Naive B cell (primary cell): ENCODE data around the gene DGKQ. TPM values are rescaled to one million over a fixed set of nuclear protein-coding genes. Genes with fewer than 3 reads are reported as not detected.
"Not testable (repeated sequence)": the region's sequence is repeated elsewhere in the genome, so short reads cannot be mapped to it uniquely, and the experiment has no call there.

ENCODE experiments used
- ATAC-seq, 2 donors: fragments of 150-1000 bp; cut with Tn5 transposase; 2 replicates each; pipeline ENCODE4 v1.10.0; 2021; ENCODE audit warnings: low read depth in 2 of 2, mild to moderate bottlenecking in 2 of 2, moderate library complexity in 2 of 2
- DNase-seq: peaks from one replicate; pipeline ENCODE4 v3.0.0; 2022
- H3K27ac Mint-ChIP-seq, 6 donors: one replicate each; pipeline ENCODE4 v1.8.0; 2020 to 2022; ENCODE audit warnings: mild to moderate bottlenecking in 6 of 6, mixed read lengths in 6 of 6, moderate library complexity in 5 of 6, inconsistent platforms in 2 of 6
- H3K27me3 Mint-ChIP-seq, 3 donors: one replicate each; pipeline ENCODE4 v1.8.0; 2021 to 2022; ENCODE audit warnings: mixed read lengths in 3 of 3, mild to moderate bottlenecking in 1 of 3
- H3K36me3 Mint-ChIP-seq, 2 donors: one replicate each; pipeline ENCODE4 v1.8.0; 2020 to 2022; ENCODE audit warnings: mixed read lengths in 2 of 2, inconsistent platforms in 1 of 2, mild to moderate bottlenecking in 1 of 2
- H3K4me1 Mint-ChIP-seq, 3 donors: one replicate each; pipeline ENCODE4 v1.8.0; 2020 to 2022; ENCODE audit warnings: mixed read lengths in 3 of 3, inconsistent platforms in 1 of 3, mild to moderate bottlenecking in 1 of 3, moderate library complexity in 1 of 3
- H3K4me3 Mint-ChIP-seq, 8 donors: one replicate each; pipeline ENCODE4 v1.8.0; 2020 to 2022; ENCODE audit warnings: mild to moderate bottlenecking in 8 of 8, mixed read lengths in 8 of 8, moderate library complexity in 8 of 8, inconsistent platforms in 2 of 8
- H3K9me3 Mint-ChIP-seq, 7 donors: one replicate each; pipeline ENCODE4 v1.8.0; 2020 to 2022; ENCODE audit warnings: mixed read lengths in 7 of 7, mild to moderate bottlenecking in 5 of 7, inconsistent platforms in 2 of 7, moderate library complexity in 1 of 7
- polyA plus RNA-seq, 6 donors: library from polyadenylated mRNA; unstranded; fragments of 300-500 nt; fragmentation: Illumina TruSeq; gene quantifications; one replicate each; pipeline ENCODE4 v1.2.3, GENCODE V29; 2021; ENCODE audit warnings: low read depth in 6 of 6

The DGKQ gene
- polyA plus RNA-seq, 6 donors from 2014 or later, result 1.6 to 11.9 (median 4.1) TPM

DNA sequence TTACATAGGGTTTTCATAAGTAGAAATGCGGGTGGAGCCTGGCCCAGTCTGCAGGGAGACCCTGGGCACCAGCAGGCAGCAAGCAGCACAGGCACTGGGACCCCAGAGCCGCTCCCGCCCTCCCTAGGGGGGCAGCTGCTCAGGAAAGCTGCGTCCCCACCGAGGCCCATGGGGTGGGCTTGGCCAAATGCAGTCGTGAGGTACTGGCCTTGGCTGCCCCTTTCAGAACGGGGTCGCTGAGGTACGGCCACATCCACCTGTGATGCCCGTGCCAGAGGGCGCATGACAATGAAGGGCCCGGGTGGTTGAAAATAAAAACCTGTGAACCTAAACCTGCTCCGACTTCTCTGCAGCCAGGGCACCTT, 24.5 kb downstream of the DGKQ start:
- ATAC-seq, result no peak
- H3K27me3 Mint-ChIP-seq, result no peaks in the 10 kb centered on the region
- peaks cover 23 to 43% (median 26%) of the 10 kb centered on the region in 3 donors for H3K4me1 Mint-ChIP-seq
- H3K27ac Mint-ChIP-seq, result no peak overlapping the region
- no peaks in the 10 kb centered on the region for H3K9me3 Mint-ChIP-seq
- no peak for DNase-seq
- peaks cover 0 to 12% of the 10 kb centered on the region in 2 donors for H3K36me3 Mint-ChIP-seq
- H3K4me3 Mint-ChIP-seq, result no peak overlapping the region

DNA sequence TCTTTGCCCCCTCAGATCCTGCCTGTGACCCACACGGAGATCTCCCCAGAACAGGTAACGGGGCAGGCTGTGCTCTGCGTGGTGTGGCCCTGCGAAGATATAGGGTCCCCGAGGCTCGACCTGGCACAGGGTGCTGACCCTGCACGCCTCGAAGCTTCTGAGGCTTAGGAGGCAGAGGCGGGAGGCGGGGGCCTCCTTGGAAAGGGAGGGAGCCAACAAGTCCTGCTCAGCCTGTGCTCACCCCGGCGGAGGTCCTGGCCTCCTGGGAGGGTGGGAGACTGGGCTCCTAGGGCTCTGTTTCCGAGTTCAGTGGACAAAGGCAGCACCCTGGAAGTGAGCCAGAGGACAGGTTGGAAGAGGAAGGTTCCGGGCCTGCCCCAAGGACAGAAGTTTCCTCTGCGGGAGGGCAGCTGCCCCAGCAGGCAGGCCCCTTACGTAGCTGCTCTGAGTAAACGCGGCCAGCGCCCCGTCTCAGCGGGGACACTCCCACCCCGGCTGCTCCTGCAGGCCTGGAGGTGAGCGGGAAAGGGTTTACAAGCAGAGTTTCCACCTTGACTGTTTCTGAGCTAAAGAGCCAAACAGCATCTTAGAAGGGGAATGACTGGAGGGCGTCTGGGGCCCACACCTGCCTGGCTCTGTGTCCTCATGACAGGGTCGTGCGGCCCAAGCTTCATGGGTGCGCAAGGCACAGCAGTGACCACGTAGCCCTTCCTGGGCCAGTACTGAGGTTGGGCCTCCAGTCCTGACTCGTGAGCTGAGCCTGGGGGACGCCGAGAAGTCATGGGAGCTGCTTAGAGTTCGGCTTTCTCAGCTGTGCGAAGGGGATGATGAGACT, 25.1 kb downstream of the DGKQ start:
- no peak overlapping the region for H3K4me3 Mint-ChIP-seq

DNA sequence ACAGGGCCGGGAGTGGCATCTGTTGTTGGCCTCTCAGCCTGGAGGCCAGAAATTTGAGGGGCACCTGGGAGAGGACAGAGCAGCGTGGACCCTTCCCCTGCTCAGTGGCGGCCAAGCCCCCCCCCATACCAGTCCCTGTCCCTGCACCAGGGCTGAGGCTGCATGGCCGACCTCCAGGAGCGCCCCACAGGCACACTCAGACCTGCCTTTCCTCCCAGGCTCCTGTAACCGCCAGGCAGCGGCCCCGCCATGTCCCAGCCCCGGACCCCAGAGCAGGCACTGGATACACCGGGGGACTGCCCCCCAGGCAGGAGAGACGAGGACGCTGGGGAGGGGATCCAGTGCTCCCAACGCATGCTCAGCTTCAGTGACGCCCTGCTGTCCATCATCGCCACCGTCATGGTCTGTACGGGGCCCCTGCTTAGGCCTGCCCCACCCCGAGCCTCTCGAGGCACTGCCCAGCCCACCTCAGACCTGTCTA, 25.8 kb downstream of the DGKQ start:
- no peak for DNase-seq
- Mint-ChIP-seq H3K4me3 (peak overlapping the region in 1 of 8 donors; percentile 5), H3K36me3 (peaks cover 0 to 11% of the 10 kb centered on the region in 2 donors), H3K9me3 (no peaks in the 10 kb centered on the region), H3K27me3 (no peaks in the 10 kb centered on the region), H3K27ac (no peak overlapping the region), H3K4me1 (peaks cover 23 to 42% (median 23%) of the 10 kb centered on the region in 3 donors)
- no peak for ATAC-seq

More for the DNA sequence above, 25.1 kb downstream of the DGKQ start:
- peaks cover 0 to 11% of the 10 kb centered on the region in 2 donors for H3K36me3 Mint-ChIP-seq
- no peak for DNase-seq
- H3K9me3 Mint-ChIP-seq, result no peaks in the 10 kb centered on the region
- H3K27me3 Mint-ChIP-seq, result no peaks in the 10 kb centered on the region
- H3K4me1 Mint-ChIP-seq, result peaks cover 23 to 43% (median 24%) of the 10 kb centered on the region in 3 donors
- ATAC-seq, result no peak
- no peak overlapping the region for H3K27ac Mint-ChIP-seq

DNA sequence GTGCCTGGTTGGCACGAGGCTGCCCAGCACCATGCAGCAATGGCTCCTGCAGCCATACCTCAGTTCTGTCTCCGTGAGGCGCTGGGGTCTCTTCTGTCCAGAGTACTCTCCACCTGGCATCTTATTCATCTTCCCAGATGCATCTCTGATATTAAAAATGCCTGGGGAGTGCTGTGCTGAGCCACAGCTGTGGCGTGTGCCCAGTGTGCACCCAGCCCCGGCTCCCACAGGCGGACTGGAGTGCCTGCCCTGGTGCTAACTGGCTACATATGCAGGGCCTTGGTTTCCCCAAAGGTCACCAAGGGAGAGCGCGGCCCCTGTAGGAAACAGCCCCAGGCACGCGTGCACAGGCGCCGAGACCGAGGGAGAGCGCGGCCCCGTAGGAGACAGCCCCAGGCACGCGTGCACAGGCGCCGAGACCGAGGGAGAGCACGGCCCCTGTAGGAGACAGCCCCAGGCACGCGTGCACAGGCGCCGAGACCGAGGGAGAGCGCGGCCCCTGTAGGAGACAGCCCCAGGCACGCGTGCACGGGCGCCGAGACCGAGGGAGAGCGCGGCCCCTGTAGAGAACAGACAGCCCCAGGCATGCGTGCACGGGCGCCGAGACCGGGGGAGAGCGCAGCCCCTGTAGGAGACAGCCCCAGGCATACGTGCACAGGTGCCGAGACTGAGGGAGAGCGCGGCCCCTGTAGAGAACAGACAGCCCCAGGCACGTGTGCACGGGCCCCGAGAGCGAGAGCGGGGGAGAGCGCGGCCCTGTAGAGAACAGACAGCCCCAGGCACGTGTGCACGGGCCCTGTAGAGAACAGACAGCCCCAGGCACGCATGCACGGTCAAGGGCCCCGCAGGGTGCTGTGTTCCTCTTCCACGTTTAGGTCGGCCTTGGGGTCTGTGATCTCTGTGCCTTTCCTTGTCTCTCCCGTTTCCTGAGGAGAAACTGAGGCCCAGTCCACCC, 26.6 kb downstream of the DGKQ start:
- no peaks in the 10 kb centered on the region for H3K27me3 Mint-ChIP-seq
- ATAC-seq (peak; percentile 42 to 43), DNase-seq (no peak)
- H3K4me3 Mint-ChIP-seq, result peak overlapping the region in 3 of 8 donors; percentile 13 to 66 (median 54)
- peak overlapping the region in 2 of 6 donors; percentile 47 to 64 for H3K27ac Mint-ChIP-seq
- no peaks in the 10 kb centered on the region for H3K9me3 Mint-ChIP-seq
- peaks cover 0 to 11% of the 10 kb centered on the region in 2 donors for H3K36me3 Mint-ChIP-seq
- H3K4me1 Mint-ChIP-seq, result peaks cover 23 to 36% (median 23%) of the 10 kb centered on the region in 3 donors

GRCh38 chr4:946103-946450, 27.3 kb downstream of the DGKQ start:
- DNase-seq (no peak), ATAC-seq (no peak)
- peaks cover 23 to 36% (median 23%) of the 10 kb centered on the region in 3 donors for H3K4me1 Mint-ChIP-seq
- peak overlapping the region in 2 of 6 donors; percentile 30 to 53 for H3K27ac Mint-ChIP-seq
- no peak overlapping the region for H3K4me3 Mint-ChIP-seq
- peaks cover 0 to 11% of the 10 kb centered on the region in 2 donors for H3K36me3 Mint-ChIP-seq
- no peaks in the 10 kb centered on the region for H3K27me3 Mint-ChIP-seq
- no peaks in the 10 kb centered on the region for H3K9me3 Mint-ChIP-seq

- DNase-seq (no peak), ATAC-seq (no peak)
- Mint-ChIP-seq H3K9me3 (no peaks in the 10 kb centered on the region), H3K27ac (peak overlapping the region in 3 of 6 donors; percentile 28 to 49 (median 30)), H3K27me3 (no peaks in the 10 kb centered on the region), H3K36me3 (peaks cover 0 to 11% of the 10 kb centered on the region in 2 donors), H3K4me1 (peaks cover 23 to 37% (median 23%) of the 10 kb centered on the region in 3 donors), H3K4me3 (peak overlapping the region in 2 of 8 donors; percentile 25 to 71)
Observed at GRCh38 chr4:945274-946102, 27.9 kb downstream of the DGKQ start.

DNA sequence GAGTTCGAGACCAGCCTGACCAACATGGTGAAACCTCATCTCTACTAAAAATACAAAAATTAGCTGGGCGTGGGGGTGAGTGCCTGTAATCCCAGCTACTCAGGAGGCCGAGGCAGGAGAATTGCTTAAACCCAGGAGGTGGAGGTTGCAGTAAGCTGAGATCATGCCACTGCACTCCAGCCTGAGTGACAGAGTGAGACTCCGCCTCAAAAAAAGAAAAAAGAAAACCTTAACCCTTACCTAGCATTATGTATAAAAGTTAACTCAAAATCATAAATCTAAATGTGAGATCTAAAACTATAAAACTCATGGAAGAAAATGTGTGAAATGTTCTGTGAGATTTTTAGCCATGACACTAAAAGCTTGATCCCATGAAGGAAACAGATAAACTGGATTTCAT, 33.9 kb downstream of the DGKQ start:
- Mint-ChIP-seq H3K27ac (peak overlapping the region in 1 of 6 donors; percentile 19), H3K4me3 (peak overlapping the region in 1 of 8 donors; percentile 6), H3K4me1 (peaks cover 29 to 53% (median 48%) of the 10 kb centered on the region in 3 donors)
- not testable (repeated sequence) for DNase-seq, ATAC-seq, H3K36me3 Mint-ChIP-seq, H3K9me3 Mint-ChIP-seq, H3K27me3 Mint-ChIP-seq

GRCh38 chr4:932713-933070, 40.7 kb downstream of the DGKQ start:
- Mint-ChIP-seq H3K36me3 (no peaks in the 10 kb centered on the region), H3K4me3 (peak overlapping the region; percentile 92 to 97 (median 96)), H3K27ac (peak overlapping the region; percentile 97 to 98 (median 98)), H3K9me3 (no peaks in the 10 kb centered on the region), H3K27me3 (no peaks in the 10 kb centered on the region), H3K4me1 (peaks cover 54 to 88% (median 78%) of the 10 kb centered on the region in 3 donors)
- ATAC-seq (peak in 1 of 2 donors; percentile 2), DNase-seq (no peak)

DNA sequence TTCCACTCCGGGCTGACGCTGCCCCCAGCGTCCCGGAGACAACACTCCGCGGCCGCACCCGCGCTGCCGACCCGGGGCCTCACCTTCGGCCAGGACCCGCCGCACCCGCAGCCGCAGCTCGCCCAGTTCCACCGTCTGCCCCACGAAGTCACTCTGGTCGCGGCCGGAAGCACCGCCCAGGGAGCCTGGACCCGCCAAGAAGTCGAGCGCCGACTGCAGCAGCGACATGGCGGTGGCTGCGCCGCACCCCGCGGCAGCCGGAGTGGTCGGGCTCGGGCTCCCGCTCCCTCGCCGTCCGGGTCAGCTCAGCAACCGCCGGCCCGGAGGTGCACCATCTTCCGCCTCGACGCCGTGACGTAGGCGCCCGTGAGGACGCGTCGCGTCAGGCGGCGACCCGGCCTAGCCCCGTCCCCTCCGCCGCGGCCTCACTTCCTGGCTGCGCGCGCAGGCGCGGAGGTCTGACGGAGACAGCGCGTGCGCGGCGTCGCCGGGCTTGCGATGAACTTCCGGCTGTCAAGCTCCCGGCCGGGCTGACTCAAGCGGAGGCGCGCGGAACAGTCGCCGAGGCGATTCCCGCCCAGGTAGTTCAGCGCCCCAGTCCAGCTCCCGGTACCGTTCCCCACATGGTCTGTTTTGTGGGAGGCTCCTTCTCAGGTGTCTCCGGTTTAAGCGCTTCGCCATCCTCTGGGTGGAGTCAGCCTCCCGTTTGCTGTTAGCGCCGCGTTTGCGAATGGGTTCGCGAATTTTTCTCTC, 41.2 kb downstream of the DGKQ start, which contains the start of the genes GAK and TMEM175:
GAK (minus strand) TSS at position 357 of the 753 bp plus-strand sequence; CDS start at position 228, 129 bp downstream.
TMEM175 (plus strand) TSS at position 501 of the 753 bp plus-strand sequence. CDS start 15,280 bp downstream, outside the sequence.
- DNase-seq (peak; percentile 98), ATAC-seq (peak; percentile 91)
- H3K27ac Mint-ChIP-seq, result peak within 1 kb of the TSS; percentile 97 to 98 (median 98)
- no peaks in the 10 kb centered on the region for H3K9me3 Mint-ChIP-seq
- no peaks in the 10 kb centered on the region for H3K27me3 Mint-ChIP-seq
- H3K4me1 Mint-ChIP-seq, result peaks cover 54 to 83% (median 74%) of the 10 kb centered on the region in 3 donors
- peak within 1 kb of the TSS; percentile 92 to 97 (median 96) for H3K4me3 Mint-ChIP-seq
- H3K36me3 Mint-ChIP-seq, result no peaks in the 10 kb centered on the region

DNA sequence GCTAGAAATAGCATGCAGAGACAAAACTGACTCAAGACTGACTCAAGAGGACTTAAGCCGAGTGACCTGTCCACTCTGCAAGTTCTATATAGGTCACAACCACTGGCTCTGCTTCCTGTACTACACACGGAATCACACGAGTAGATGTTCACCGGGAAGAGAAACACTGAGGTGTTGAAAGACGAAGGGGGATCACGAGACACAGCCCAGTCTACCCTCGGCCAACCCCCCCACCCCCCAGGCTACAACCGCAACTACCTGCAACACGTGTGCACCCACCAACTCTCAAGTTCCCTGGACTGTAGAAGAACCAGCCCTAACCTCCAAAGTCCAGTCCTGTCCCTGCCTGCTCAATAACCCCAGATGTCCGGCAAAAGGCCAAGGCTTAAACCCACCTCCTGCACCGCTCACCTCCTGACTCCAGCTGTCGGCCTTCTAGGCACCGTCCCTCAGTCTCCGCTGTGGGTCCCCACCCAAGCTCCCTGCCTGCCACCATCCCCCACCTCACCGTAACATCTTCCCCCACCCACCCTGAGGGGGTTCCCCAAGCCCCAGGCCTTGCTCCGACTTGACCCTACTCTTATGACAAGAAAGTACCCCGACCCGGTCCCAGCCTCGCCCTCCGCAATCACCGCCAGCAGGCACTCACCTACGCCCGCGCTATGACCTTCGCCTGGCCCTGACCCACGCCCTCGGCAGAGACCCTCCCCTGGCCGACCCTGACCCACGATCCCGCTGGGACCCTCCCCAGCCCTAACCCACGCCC, 42.0 kb downstream of the DGKQ start:
- DNase-seq, result no peak
- peak; percentile 9 to 23 for ATAC-seq
- no peaks in the 10 kb centered on the region for H3K36me3 Mint-ChIP-seq
- H3K27ac Mint-ChIP-seq, result peak overlapping the region; percentile 96 to 98 (median 98)
- no peaks in the 10 kb centered on the region for H3K27me3 Mint-ChIP-seq
- H3K4me3 Mint-ChIP-seq, result peak overlapping the region; percentile 92 to 97 (median 96)
- H3K9me3 Mint-ChIP-seq, result no peaks in the 10 kb centered on the region
- H3K4me1 Mint-ChIP-seq, result peaks cover 53 to 77% (median 72%) of the 10 kb centered on the region in 3 donors

DNA sequence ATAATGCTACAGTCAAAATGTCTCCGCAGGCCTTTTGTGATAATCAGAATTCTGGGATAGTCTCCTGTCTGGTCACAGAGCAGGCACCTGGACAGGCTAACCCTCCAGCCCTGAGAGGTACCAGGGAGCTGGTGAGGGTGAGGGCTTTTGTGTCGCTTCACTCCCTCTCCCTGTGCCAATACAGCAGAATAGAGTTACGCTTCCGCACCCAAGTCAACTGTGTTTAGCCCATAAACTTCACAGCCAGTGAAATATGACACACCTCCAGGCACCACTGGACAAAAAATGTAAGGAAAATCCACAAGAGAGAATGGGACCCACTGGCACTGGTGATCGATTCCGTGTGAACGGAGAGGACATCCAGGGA, 42.6 kb downstream of the DGKQ start:
- DNase-seq, result no peak

More for the DNA sequence above, 42.6 kb downstream of the DGKQ start:
- Mint-ChIP-seq H3K4me3 (peak overlapping the region; percentile 92 to 97 (median 96)), H3K4me1 (peaks cover 54 to 77% (median 72%) of the 10 kb centered on the region in 3 donors), H3K36me3 (no peaks in the 10 kb centered on the region), H3K27ac (peak overlapping the region; percentile 96 to 98 (median 98)), H3K9me3 (no peaks in the 10 kb centered on the region), H3K27me3 (no peaks in the 10 kb centered on the region)
- no peak for ATAC-seq
